Prostate gland (tissue), 2 donors: ENCODE measurements around the gene RFX6. TPM values are rescaled to one million over a fixed set of nuclear protein-coding genes. Genes with fewer than 3 reads are reported as not detected.

ENCODE experiments used
- DNase-seq: peaks from one replicate; pipeline ENCODE4 v3.0.0-alpha.2; 2019; ENCODE audit warnings: low spot score
- H3K27ac ChIP-seq, 2 donors: fragments of 200-600 bp; sonication (generic); 2 replicates each; pipeline ENCODE4 v1.5.1; 2017 to 2019
- H3K27me3 ChIP-seq: fragments of 200-600 bp; sonication (generic); replicated peaks from 2 replicates; pipeline ENCODE4 v1.5.1; 2019; ENCODE audit not compliant: insufficient read depth
- H3K36me3 ChIP-seq, 2 donors: fragments of 200-600 bp; sonication (generic); 1 replicate in 1 of 2; 2 replicates in 1 of 2; pipeline versions ENCODE4 v1.5.1 to v1.8.1; 2017 to 2019
- H3K4me1 ChIP-seq: fragments of 200-600 bp; sonication (generic); replicated peaks from 2 replicates; pipeline ENCODE4 v1.5.1; 2019
- H3K4me3 ChIP-seq, 2 donors: fragments of 200-600 bp; sonication (generic); 2 replicates each; pipeline ENCODE4 v1.5.1; 2017 to 2019
- H3K9me3 ChIP-seq: fragments of 200-600 bp; sonication (generic); 2 replicates; pipeline ENCODE4 v1.5.1; 2017
- CTCF ChIP-seq, 4 experiments: fragments of 200-600 bp in 2 of 4; fragments of 450-650 bp in 2 of 4; sonication (generic) in 2 of 4; IDR thresholded peaks; 1 replicate in 3 of 4; 2 replicates in 1 of 4; pipeline ENCODE4 v1.5.1; 2016 to 2019; ENCODE audit warnings: antibody characterized with exemption in 4 of 4, mild to moderate bottlenecking in 2 of 4, moderate library complexity in 2 of 4
- POLR2A ChIP-seq: fragments of 450-650 bp; IDR thresholded peaks from one replicate; pipeline ENCODE4 v1.6.1; 2016; ENCODE audit warnings: antibody characterized with exemption, mild to moderate bottlenecking
- POLR2AphosphoS5 ChIP-seq: sonication (generic); formaldehyde crosslinking; IDR thresholded peaks from one replicate; pipeline ENCODE4 v1.6.1; 2017; ENCODE audit warnings: antibody characterized with exemption
- WGBS: methylation state at CpG from one replicate; pipeline ENCODE4 v1.1.5; 2018; 5-methylcytosine and 5-hydroxymethylcytosine counted together
- intact Hi-C: fragments of 100-400 bp; cut with DNase I; formaldehyde crosslinking; loops from one replicate; pipeline ENCODE4 v1.14.2; 2022
- total RNA-seq, 2 donors: library from RNA; depleted of rRNA; stranded (reverse); fragments of >200 nt; gene quantifications; one replicate each; pipeline ENCODE4 v1.1.0, GENCODE V29; 2016

The RFX6 gene
- total RNA-seq, 2 donors from 2014 or later = 0.74 TPM; not detected in 1

GRCh38 chr6:116883005-116883404 is 6.0 kb downstream of the RFX6 start:
- Histone ChIP-seq H3K27me3 (peaks cover under 1% of the 10 kb centered on the region), H3K36me3 (no peaks in the 10 kb centered on the region), H3K9me3 (no peaks in the 10 kb centered on the region), H3K27ac (no peak overlapping the region), H3K4me3 (no peak overlapping the region), H3K4me1 (no peaks in the 10 kb centered on the region)
- intact Hi-C loops = no loop called here
- no peak for TF ChIP-seq POLR2AphosphoS5
- TF ChIP-seq POLR2A = no peak
- TF ChIP-seq CTCF (IDR thresholded peaks at IDR 0.05) = no peak
- no peak for DNase-seq
- 90% methylated on average over 1 of the region's 1 CpG for WGBS

GRCh38 chr6:116884530-116884929 is 7.5 kb downstream of the RFX6 start:
- Histone ChIP-seq H3K4me3 (no peak overlapping the region), H3K36me3 (no peaks in the 10 kb centered on the region), H3K27ac (no peak overlapping the region), H3K9me3 (no peaks in the 10 kb centered on the region), H3K27me3 (no peaks in the 10 kb centered on the region), H3K4me1 (no peaks in the 10 kb centered on the region)
- DNase-seq = no peak
- TF ChIP-seq POLR2A = no peak
- TF ChIP-seq CTCF (IDR thresholded peaks at IDR 0.05) = no peak
- no peak for TF ChIP-seq POLR2AphosphoS5
- intact Hi-C loops = no loop called here
- 77% methylated on average over 3 of the region's 3 CpGs for WGBS

- no peaks in the 10 kb centered on the region for H3K27me3 ChIP-seq
- no peaks in the 10 kb centered on the region for H3K9me3 ChIP-seq
- no peaks in the 10 kb centered on the region for H3K36me3 ChIP-seq
- TF ChIP-seq CTCF (IDR thresholded peaks at IDR 0.05) (no peak), POLR2A (no peak), POLR2AphosphoS5 (no peak)
- no peak overlapping the region for H3K4me3 ChIP-seq
- 73% methylated on average over 3 of the region's 3 CpGs for WGBS
- intact Hi-C loops = no loop called here
- H3K27ac ChIP-seq = no peak overlapping the region
- no peak for DNase-seq
- H3K4me1 ChIP-seq = no peaks in the 10 kb centered on the region
These were observed 10.1 kb downstream of the RFX6 start for GRCh38 chr6:116887168-116887567.

GRCh38 chr6:116887894-116888293 is 10.9 kb downstream of the RFX6 start:
- H3K36me3 ChIP-seq = no peaks in the 10 kb centered on the region
- WGBS = 26% methylated on average over 1 of the region's 1 CpG
- H3K9me3 ChIP-seq = no peaks in the 10 kb centered on the region
- no peaks in the 10 kb centered on the region for H3K4me1 ChIP-seq
- intact Hi-C loops = no loop called here
- H3K27ac ChIP-seq = no peak overlapping the region
- H3K27me3 ChIP-seq = no peaks in the 10 kb centered on the region
- H3K4me3 ChIP-seq = no peak overlapping the region
- TF ChIP-seq POLR2A (no peak), POLR2AphosphoS5 (no peak), CTCF (IDR thresholded peaks at IDR 0.05) (no peak)
- no peak for DNase-seq

GRCh38 chr6:116888732-116889360 is 11.8 kb downstream of the RFX6 start:
- TF ChIP-seq POLR2AphosphoS5 (no peak), CTCF (IDR thresholded peaks at IDR 0.05) (no peak), POLR2A (no peak)

More at GRCh38 chr6:116888732-116889360, 11.8 kb downstream of the RFX6 start:
- no peak overlapping the region for H3K27ac ChIP-seq
- DNase-seq = no peak
- H3K27me3 ChIP-seq = no peaks in the 10 kb centered on the region
- WGBS = 76% methylated on average over 2 of the region's 2 CpGs
- H3K4me1 ChIP-seq = no peaks in the 10 kb centered on the region
- no peaks in the 10 kb centered on the region for H3K36me3 ChIP-seq
- H3K9me3 ChIP-seq = no peaks in the 10 kb centered on the region
- H3K4me3 ChIP-seq = no peak overlapping the region
- intact Hi-C loops = no loop called here
